ENCODE results near the gene CHSY3. TPM values are rescaled to one million over a fixed set of nuclear protein-coding genes. Genes with fewer than 3 reads are reported as not detected.

The CHSY3 gene
- total RNA-seq, 1 donor from 2014 or later: 1.7 TPM

DNA sequence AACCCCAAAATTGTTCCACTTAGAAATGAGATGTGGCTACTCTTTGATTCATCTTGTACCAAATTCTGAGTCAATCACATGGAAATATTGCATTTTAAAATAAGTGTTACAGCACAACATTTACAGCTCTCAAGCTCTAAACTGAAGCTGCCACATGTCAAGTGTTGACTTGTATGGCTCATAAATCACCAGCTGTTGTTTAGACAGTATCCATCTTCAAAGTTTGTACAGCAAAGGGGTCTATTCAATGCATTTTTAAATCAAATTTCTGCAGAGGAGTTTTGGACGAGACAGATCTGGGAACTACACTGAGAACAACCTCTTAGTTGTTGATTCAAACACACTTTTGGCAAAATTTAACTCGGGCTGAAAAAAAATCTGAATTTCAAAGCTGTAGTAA lies 31.4 kb downstream of the CHSY3 start:
- no peaks in the 10 kb centered on the region for H3K36me3 ChIP-seq (ENCODE audit: control insufficient read depth, insufficient read depth, low read length)
- no peak for DNase-seq (ENCODE audit: low read depth)
- no peaks in the 10 kb centered on the region for H3K27me3 ChIP-seq (ENCODE audit: control insufficient read depth, insufficient read depth, low read length)
- no peak overlapping the region for H3K4me3 ChIP-seq (ENCODE audit: low read depth, low read length)
- TF ChIP-seq, protein P1, sequence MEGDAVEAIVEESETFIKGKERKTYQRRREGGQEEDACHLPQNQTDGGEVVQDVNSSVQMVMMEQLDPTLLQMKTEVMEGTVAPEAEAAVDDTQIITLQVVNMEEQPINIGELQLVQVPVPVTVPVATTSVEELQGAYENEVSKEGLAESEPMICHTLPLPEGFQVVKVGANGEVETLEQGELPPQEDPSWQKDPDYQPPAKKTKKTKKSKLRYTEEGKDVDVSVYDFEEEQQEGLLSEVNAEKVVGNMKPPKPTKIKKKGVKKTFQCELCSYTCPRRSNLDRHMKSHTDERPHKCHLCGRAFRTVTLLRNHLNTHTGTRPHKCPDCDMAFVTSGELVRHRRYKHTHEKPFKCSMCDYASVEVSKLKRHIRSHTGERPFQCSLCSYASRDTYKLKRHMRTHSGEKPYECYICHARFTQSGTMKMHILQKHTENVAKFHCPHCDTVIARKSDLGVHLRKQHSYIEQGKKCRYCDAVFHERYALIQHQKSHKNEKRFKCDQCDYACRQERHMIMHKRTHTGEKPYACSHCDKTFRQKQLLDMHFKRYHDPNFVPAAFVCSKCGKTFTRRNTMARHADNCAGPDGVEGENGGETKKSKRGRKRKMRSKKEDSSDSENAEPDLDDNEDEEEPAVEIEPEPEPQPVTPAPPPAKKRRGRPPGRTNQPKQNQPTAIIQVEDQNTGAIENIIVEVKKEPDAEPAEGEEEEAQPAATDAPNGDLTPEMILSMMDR (IDR thresholded peaks at IDR 0.05; ENCODE audit: insufficient read depth, low read length, poor library complexity, severe bottlenecking): no peak

DNA sequence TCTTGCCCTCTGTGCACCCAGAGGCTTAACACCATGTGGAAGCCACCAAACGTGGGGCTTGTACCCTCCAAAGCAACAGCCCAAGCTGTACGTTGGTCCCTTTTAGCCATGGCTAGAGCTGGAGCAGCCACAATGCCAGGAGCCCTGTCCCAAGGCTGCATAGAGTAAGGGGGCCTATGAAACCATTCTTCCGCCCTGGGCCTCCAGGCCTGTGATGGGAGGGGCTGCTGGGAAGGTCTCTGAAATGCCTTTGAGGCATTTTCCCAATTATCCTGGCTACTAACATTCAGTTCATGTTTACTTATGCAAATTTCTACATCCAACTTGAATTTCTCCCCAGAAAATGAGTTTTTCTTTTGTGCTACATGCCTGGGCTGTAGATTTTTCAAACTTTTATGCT lies 33.8 kb downstream of the CHSY3 start:
- TF ChIP-seq, protein P1 (IDR thresholded peaks at IDR 0.05; ENCODE audit: insufficient read depth, low read length, poor library complexity, severe bottlenecking): no peak
- Histone ChIP-seq H3K4me3 (ENCODE audit: low read depth, low read length) (no peak overlapping the region), H3K27me3 (ENCODE audit: control insufficient read depth, insufficient read depth, low read length) (no peaks in the 10 kb centered on the region), H3K36me3 (ENCODE audit: control insufficient read depth, insufficient read depth, low read length) (no peaks in the 10 kb centered on the region)
- no peak for DNase-seq (ENCODE audit: low read depth)

DNA sequence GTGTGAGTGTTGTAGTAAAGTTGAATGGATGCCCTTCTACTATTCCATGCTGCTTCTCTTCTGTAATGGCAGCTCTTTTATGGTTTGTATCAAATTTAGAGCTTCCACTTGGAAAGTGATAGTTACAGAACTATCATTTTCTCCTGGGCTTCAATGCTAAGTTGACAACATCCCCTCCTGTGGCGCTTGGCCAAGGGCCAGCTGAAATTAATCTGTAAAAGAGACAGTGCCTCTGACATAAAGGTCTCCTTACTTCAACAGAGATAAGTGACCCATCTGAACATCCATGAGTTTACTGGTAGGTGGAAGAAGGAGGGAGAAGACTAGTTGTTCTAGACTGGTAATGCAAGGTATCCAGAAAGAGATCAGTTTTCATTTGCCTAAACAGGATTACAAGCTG lies 39.7 kb downstream of the CHSY3 start:
- no peak overlapping the region for H3K4me3 ChIP-seq (ENCODE audit: low read depth, low read length)
- no peak for DNase-seq (ENCODE audit: low read depth)
- H3K27me3 ChIP-seq (ENCODE audit: control insufficient read depth, insufficient read depth, low read length): no peaks in the 10 kb centered on the region
- H3K36me3 ChIP-seq (ENCODE audit: control insufficient read depth, insufficient read depth, low read length): no peaks in the 10 kb centered on the region
- TF ChIP-seq, protein P1 (IDR thresholded peaks at IDR 0.05; ENCODE audit: insufficient read depth, low read length, poor library complexity, severe bottlenecking): no peak

DNA sequence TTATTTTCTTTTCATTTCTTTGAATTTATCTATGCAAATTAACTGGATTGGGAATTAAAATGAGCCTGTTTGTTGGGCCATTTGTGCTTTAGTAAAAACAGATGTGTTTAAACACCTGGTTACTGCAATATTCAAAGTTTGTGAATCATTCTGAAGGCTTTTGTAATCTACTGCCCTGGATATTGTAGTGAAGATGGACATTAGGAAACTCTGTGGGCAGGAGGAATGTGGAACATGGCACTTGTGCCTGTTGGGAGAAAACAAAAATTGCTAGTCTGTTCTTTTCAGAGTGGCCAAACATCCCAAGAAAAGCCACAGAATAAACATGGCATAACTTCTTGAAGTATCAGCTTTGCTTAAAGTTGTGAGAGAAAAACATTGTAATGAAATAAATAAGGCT lies 40.8 kb downstream of the CHSY3 start:
- H3K36me3 ChIP-seq (ENCODE audit: control insufficient read depth, insufficient read depth, low read length): no peaks in the 10 kb centered on the region
- H3K27me3 ChIP-seq (ENCODE audit: control insufficient read depth, insufficient read depth, low read length): no peaks in the 10 kb centered on the region
- peak; percentile 12 for DNase-seq (ENCODE audit: low read depth)
- H3K4me3 ChIP-seq (ENCODE audit: low read depth, low read length): no peak overlapping the region
- TF ChIP-seq, protein P1 (IDR thresholded peaks at IDR 0.05; ENCODE audit: insufficient read depth, low read length, poor library complexity, severe bottlenecking): no peak

DNA sequence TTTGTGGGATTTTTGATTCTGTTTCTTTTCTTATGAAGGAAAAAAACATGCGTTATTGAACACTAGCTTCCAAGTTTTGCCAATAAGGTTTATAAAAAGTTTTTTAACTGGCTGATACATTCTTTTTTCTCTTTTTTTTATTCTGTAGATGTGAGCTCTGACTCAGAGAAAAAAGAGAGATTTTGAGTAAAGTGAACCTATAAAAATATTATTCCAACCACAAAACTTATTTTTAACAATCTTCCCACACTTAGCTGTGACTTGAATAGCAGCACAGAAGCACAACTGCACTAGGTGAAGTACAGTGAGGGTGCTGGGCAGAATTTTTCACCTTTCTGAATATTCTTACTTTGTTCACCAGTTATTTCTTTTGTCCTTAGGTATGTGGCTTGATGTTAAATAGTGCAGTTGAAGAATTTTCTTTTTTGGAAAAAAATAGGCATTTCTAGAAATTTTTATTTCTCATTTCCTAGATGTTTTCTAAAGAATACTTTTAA lies 41.6 kb downstream of the CHSY3 start:
- Histone ChIP-seq H3K4me3 (ENCODE audit: low read depth, low read length) (no peak overlapping the region), H3K36me3 (ENCODE audit: control insufficient read depth, insufficient read depth, low read length) (no peaks in the 10 kb centered on the region), H3K27me3 (ENCODE audit: control insufficient read depth, insufficient read depth, low read length) (no peaks in the 10 kb centered on the region)
- TF ChIP-seq, protein P1 (IDR thresholded peaks at IDR 0.05; ENCODE audit: insufficient read depth, low read length, poor library complexity, severe bottlenecking): no peak
- no peak for DNase-seq (ENCODE audit: low read depth)

DNA sequence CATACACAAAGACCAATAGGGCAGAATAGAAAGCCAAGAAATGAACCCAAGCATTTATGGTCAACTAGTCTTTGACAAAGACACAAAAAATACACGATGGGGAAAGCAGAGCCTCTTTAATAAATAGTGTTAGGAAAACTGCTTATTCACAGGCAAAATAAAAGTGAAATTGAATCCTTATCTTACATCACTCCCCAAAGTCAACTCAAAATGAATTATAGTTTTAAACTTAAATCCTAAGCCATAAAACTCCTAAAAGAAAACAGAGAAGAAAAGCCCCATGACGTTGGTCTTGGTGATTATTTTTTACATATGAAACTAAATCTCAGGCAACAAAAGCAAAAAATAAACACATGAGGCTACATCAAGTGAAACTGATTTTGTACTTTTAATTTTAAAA lies 46.8 kb downstream of the CHSY3 start:
- Histone ChIP-seq H3K36me3 (ENCODE audit: control insufficient read depth, insufficient read depth, low read length) (no peaks in the 10 kb centered on the region), H3K4me3 (ENCODE audit: low read depth, low read length) (no peak overlapping the region), H3K27me3 (ENCODE audit: control insufficient read depth, insufficient read depth, low read length) (no peaks in the 10 kb centered on the region)
- TF ChIP-seq, protein P1 (IDR thresholded peaks at IDR 0.05; ENCODE audit: insufficient read depth, low read length, poor library complexity, severe bottlenecking): no peak
- no peak for DNase-seq (ENCODE audit: low read depth)

Measured in kidney epithelial cell (primary cell).